PFSK-1 (cell line): ENCODE data around the gene PTPRN2.

Source experiments
- FOXP2 ChIP-seq: optimal IDR thresholded peaks from 2 replicates; pipeline ENCODE3; 2011; ENCODE audit warnings: borderline replicate concordance, control low read depth, inconsistent platforms; ENCODE audit not compliant: insufficient read depth; ENCODE audit errors: extremely low read length, extremely low read depth
- POLR2AphosphoS5 ChIP-seq: IDR thresholded peaks from 2 replicates; pipeline ENCODE4 v1.6.1; 2012; ENCODE audit warnings: low read depth, mild to moderate bottlenecking, control low read depth, low read length, moderate library complexity
- SIN3A ChIP-seq: IDR thresholded peaks from 2 replicates; pipeline ENCODE4 v1.6.1; 2012; ENCODE audit warnings: mild to moderate bottlenecking, low read length, moderate library complexity, borderline replicate concordance; ENCODE audit not compliant: insufficient read depth
- TAF1 ChIP-seq: IDR thresholded peaks from 2 replicates; pipeline ENCODE4 v1.6.1; 2012; ENCODE audit warnings: low read length, control low read depth, borderline replicate concordance; ENCODE audit not compliant: insufficient read depth
- TF ChIP-seq, protein P1 (sequence below), 2 experiments: IDR thresholded peaks; 2 replicates each; pipeline versions ENCODE4 v1.6.1 to v1.8.0; 2011 to 2012; ENCODE audit warnings: low read depth in 2 of 2, low read length in 2 of 2, control low read depth in 1 of 2, inconsistent platforms in 1 of 2, mild to moderate bottlenecking in 1 of 2, moderate library complexity in 1 of 2; ENCODE audit not compliant: insufficient read depth in 1 of 2

The PTPRN2 gene

DNA sequence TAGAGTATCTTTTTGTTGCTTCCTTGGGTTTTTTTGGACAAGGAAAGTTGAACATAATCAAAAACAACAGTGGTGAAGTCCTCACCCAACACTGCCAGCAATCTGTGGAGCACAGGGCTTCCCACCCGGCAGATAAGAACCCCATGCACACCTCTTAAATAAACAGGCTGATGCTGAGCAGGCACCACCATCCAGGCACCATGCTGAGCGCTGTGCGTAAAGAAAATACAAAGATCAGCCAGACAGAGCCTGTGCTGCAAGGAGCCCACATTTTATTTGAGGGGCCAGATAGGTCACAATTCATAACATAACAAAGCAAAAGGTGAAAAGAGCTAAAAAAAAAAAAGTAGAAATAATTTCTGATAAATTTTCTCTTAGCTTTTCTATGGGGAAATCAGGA is 231.2 kb downstream of the PTPRN2 start:
- TF ChIP-seq, protein P1, sequence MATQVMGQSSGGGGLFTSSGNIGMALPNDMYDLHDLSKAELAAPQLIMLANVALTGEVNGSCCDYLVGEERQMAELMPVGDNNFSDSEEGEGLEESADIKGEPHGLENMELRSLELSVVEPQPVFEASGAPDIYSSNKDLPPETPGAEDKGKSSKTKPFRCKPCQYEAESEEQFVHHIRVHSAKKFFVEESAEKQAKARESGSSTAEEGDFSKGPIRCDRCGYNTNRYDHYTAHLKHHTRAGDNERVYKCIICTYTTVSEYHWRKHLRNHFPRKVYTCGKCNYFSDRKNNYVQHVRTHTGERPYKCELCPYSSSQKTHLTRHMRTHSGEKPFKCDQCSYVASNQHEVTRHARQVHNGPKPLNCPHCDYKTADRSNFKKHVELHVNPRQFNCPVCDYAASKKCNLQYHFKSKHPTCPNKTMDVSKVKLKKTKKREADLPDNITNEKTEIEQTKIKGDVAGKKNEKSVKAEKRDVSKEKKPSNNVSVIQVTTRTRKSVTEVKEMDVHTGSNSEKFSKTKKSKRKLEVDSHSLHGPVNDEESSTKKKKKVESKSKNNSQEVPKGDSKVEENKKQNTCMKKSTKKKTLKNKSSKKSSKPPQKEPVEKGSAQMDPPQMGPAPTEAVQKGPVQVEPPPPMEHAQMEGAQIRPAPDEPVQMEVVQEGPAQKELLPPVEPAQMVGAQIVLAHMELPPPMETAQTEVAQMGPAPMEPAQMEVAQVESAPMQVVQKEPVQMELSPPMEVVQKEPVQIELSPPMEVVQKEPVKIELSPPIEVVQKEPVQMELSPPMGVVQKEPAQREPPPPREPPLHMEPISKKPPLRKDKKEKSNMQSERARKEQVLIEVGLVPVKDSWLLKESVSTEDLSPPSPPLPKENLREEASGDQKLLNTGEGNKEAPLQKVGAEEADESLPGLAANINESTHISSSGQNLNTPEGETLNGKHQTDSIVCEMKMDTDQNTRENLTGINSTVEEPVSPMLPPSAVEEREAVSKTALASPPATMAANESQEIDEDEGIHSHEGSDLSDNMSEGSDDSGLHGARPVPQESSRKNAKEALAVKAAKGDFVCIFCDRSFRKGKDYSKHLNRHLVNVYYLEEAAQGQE (IDR thresholded peaks at IDR 0.05; ENCODE audit: insufficient read depth in 1 of 2, low read depth in 2 of 2, low read length in 2 of 2), result no peak
- no peak for TF ChIP-seq TAF1
- TF ChIP-seq POLR2AphosphoS5, result no peak
- no peak for TF ChIP-seq SIN3A

DNA sequence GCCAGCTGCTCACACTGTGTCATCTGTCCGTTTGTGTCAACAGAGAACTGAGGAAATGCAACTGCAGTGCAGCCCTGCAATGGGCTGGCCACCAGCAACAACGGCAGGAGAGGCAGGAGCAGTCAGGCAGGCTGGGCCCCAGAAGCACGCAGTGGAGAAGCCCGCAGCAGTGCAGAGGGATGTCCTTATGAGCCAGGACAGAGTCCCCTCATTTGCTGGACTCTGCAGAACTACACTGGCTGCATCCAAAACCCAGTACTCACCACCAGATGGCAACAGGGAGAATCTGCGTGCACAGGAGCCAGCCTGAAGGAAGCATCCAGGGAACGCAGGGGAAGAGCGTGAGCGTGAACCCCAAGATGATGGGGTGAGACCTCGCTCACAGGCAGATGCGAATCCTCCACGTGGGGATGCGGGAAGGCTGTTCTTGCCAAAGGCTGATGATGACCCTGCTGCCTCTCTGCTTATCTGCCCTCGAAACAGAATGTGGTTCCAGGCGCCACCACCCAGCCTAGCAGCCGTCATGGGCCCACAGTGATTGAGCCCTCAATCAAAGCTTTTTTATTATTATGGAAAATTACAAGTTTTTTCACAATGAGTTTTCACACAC is 232.1 kb downstream of the PTPRN2 start:
- TF ChIP-seq, protein P1 (IDR thresholded peaks at IDR 0.05; ENCODE audit: insufficient read depth in 1 of 2, low read depth in 2 of 2, low read length in 2 of 2), result no peak
- TF ChIP-seq TAF1, result no peak

DNA sequence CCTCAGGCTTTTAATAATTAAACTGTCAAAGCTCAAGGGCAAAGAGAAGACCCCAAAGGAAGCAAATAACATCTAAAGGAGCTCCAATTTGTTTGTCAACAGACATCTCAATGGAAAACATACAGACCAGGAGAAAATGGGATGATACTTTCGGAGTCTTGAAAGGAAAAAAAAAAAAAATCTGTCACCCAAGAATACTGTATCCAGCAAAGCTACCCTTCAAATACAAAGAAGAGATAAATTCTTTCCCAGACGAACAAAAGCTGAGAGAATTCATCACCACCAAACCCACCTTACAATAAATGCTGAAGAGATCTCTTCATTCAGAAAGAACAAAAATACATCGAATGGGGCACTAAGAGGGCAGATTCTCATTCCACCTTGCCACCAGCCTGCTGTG is 232.8 kb downstream of the PTPRN2 start:
- TF ChIP-seq FOXP2, result no peak
- TF ChIP-seq, protein P1 (IDR thresholded peaks at IDR 0.05; ENCODE audit: insufficient read depth in 1 of 2, low read depth in 2 of 2, low read length in 2 of 2), result no peak
- no peak for TF ChIP-seq POLR2AphosphoS5
- no peak for TF ChIP-seq TAF1

GRCh38 chr7:158353606-158354570 is 233.7 kb downstream of the PTPRN2 start:
- TF ChIP-seq TAF1 (no peak), FOXP2 (no peak), SIN3A (no peak), POLR2AphosphoS5 (no peak)
- TF ChIP-seq, protein P1 (IDR thresholded peaks at IDR 0.05; ENCODE audit: insufficient read depth in 1 of 2, low read depth in 2 of 2, low read length in 2 of 2), result no peak

GRCh38 chr7:158351481-158351880 is 236.1 kb downstream of the PTPRN2 start:
- TF ChIP-seq, protein P1 (IDR thresholded peaks at IDR 0.05; ENCODE audit: insufficient read depth in 1 of 2, low read depth in 2 of 2, low read length in 2 of 2), result no peak
- TF ChIP-seq TAF1 (no peak), SIN3A (no peak), POLR2AphosphoS5 (no peak)
